SK-N-SH treated with all-trans-retinoic acid at 6 μM for 48 hours (cell line): ENCODE measurements around the gene CYP2U1.

Experiments used
- ATAC-seq: fragments of 200-7000 bp; cut with Tn5 transposase; 3 replicates; pipeline ENCODE4 v1.9.1; 2020; ENCODE audit warnings: mild to moderate bottlenecking, moderate library complexity
- ARNTL ChIP-seq: fragments of 450-650 bp; formaldehyde crosslinking; IDR thresholded peaks from 2 replicates; pipeline ENCODE4 v1.5.0; 2020; ENCODE audit warnings: low read depth, mild to moderate bottlenecking, moderate library complexity, borderline replicate concordance
- BACH2 ChIP-seq: fragments of 250-450 bp; sonication (Bioruptor Pico); IDR thresholded peaks from 2 replicates; pipeline ENCODE4 v1.9.0; 2021; ENCODE audit warnings: mild to moderate bottlenecking, borderline replicate concordance
- CREB5 ChIP-seq: fragments of 250-450 bp; sonication (Bioruptor Pico); IDR thresholded peaks from 2 replicates; pipeline ENCODE4 v1.5.1; 2020; ENCODE audit warnings: low read depth, mild to moderate bottlenecking, moderate library complexity
- CSDC2 ChIP-seq: fragments of 250-450 bp; sonication (Bioruptor Pico); IDR thresholded peaks from 2 replicates; pipeline ENCODE4 v1.5.0; 2020; ENCODE audit warnings: mild to moderate bottlenecking, moderate library complexity
- CSRNP3 ChIP-seq: fragments of 250-450 bp; sonication (Bioruptor Pico); IDR thresholded peaks from 2 replicates; pipeline ENCODE4 v1.5.1; 2021; ENCODE audit warnings: mild to moderate bottlenecking, moderate library complexity
- ESRRG ChIP-seq: fragments of 250-450 bp; sonication (Bioruptor Pico); IDR thresholded peaks from 2 replicates; pipeline ENCODE4 v1.6.1; 2021; ENCODE audit warnings: mild to moderate bottlenecking
- GLIS3 ChIP-seq: fragments of 250-450 bp; sonication (Bioruptor Pico); IDR thresholded peaks from 2 replicates; pipeline ENCODE4 v1.5.0; 2020; ENCODE audit warnings: mild to moderate bottlenecking, moderate library complexity
- ISL1 ChIP-seq: fragments of 250-450 bp; sonication (Bioruptor Pico); IDR thresholded peaks from 2 replicates; pipeline ENCODE4 v2.1.2; 2022; ENCODE audit warnings: mild to moderate bottlenecking, moderate library complexity
- OSR1 ChIP-seq: fragments of 250-450 bp; sonication (Bioruptor Pico); IDR thresholded peaks from 2 replicates; pipeline ENCODE4 v1.8.0; 2022; ENCODE audit warnings: moderate library complexity, mild to moderate bottlenecking, inconsistent platforms
- PATZ1 ChIP-seq: fragments of 250-450 bp; sonication (Bioruptor Pico); IDR thresholded peaks from 2 replicates; pipeline ENCODE4 v1.8.0; 2020; ENCODE audit warnings: mild to moderate bottlenecking, moderate library complexity, borderline replicate concordance
- POU6F1 ChIP-seq: fragments of 250-450 bp; sonication (Bioruptor Pico); IDR thresholded peaks from 2 replicates; pipeline ENCODE4 v1.8.0; 2021; ENCODE audit warnings: low read depth, mild to moderate bottlenecking, moderate library complexity, borderline replicate concordance
- RARB ChIP-seq: fragments of 250-450 bp; sonication (Bioruptor Pico); IDR thresholded peaks from 2 replicates; pipeline ENCODE4 v1.8.0; 2021; ENCODE audit warnings: mild to moderate bottlenecking, moderate library complexity
- SNAI2 ChIP-seq: fragments of 250-450 bp; sonication (Bioruptor Pico); IDR thresholded peaks from 2 replicates; pipeline ENCODE4 v1.5.0; 2020; ENCODE audit warnings: mild to moderate bottlenecking, moderate library complexity
- TCF4 ChIP-seq: fragments of 250-450 bp; sonication (Bioruptor Pico); IDR thresholded peaks from 2 replicates; pipeline ENCODE4 v1.8.0; 2021; ENCODE audit warnings: mild to moderate bottlenecking, moderate library complexity, borderline replicate concordance
- TOX ChIP-seq: fragments of 250-450 bp; sonication (Bioruptor Pico); IDR thresholded peaks from 2 replicates; pipeline ENCODE4 v1.8.0; 2021; ENCODE audit warnings: mild to moderate bottlenecking, moderate library complexity, borderline replicate concordance
- ZC3H10 ChIP-seq: fragments of 250-450 bp; sonication (Bioruptor Pico); IDR thresholded peaks from 2 replicates; pipeline ENCODE4 v1.5.1; 2021; ENCODE audit warnings: mild to moderate bottlenecking, moderate library complexity
- ZFP3 ChIP-seq: fragments of 250-450 bp; sonication (Bioruptor Pico); IDR thresholded peaks from 2 replicates; pipeline ENCODE4 v1.5.0; 2020; ENCODE audit warnings: mild to moderate bottlenecking, moderate library complexity
- ZFP30 ChIP-seq: fragments of 450-650 bp; formaldehyde crosslinking; IDR thresholded peaks from 2 replicates; pipeline ENCODE4 v1.5.0; 2022; ENCODE audit warnings: mild to moderate bottlenecking, moderate library complexity
- ZNF70 ChIP-seq: fragments of 450-650 bp; formaldehyde crosslinking; IDR thresholded peaks from 2 replicates; pipeline ENCODE4 v1.5.0; 2020; ENCODE audit warnings: mild to moderate bottlenecking, moderate library complexity
- ZNF8 ChIP-seq: fragments of 450-650 bp; formaldehyde crosslinking; IDR thresholded peaks from 2 replicates; pipeline ENCODE4 v1.5.0; 2020; ENCODE audit warnings: mild to moderate bottlenecking, moderate library complexity

The CYP2U1 gene

GRCh38 chr4:107893171-107894137, 37.9 kb upstream of the CYP2U1 start:
- TF ChIP-seq BACH2 (CRISPR knock-in tag), result no peak
- no peak for TF ChIP-seq CREB5 (CRISPR knock-in tag)
- TF ChIP-seq ZFP30 (CRISPR knock-in tag), result no peak
- TF ChIP-seq, all 23 proteins: peak for 0
- no peak for ATAC-seq

GRCh38 chr4:107894138-107894603, 37.2 kb upstream of the CYP2U1 start:
- TF ChIP-seq PATZ1 (CRISPR knock-in tag), result no peak
- no peak for TF ChIP-seq ZC3H10 (CRISPR knock-in tag)
- TF ChIP-seq ZNF70 (CRISPR knock-in tag), result no peak
- TF ChIP-seq ESRRG (CRISPR knock-in tag), result no peak
- no peak for TF ChIP-seq CSDC2 (CRISPR knock-in tag)
- no peak for TF ChIP-seq OSR1
- TF ChIP-seq POU6F1 (CRISPR knock-in tag), result no peak
- TF ChIP-seq ISL1 (CRISPR knock-in tag), result no peak
- no peak for TF ChIP-seq ARNTL
- TF ChIP-seq ZFP30 (CRISPR knock-in tag), result no peak
- no peak for TF ChIP-seq BACH2 (CRISPR knock-in tag)
- TF ChIP-seq ZFP3, result no peak
- no peak for TF ChIP-seq TOX (CRISPR knock-in tag)
- ATAC-seq, result no peak

GRCh38 chr4:107896158-107896645, 35.1 kb upstream of the CYP2U1 start:
- ATAC-seq, result peak; percentile 30; the same call in 2 of the 3 replicates
- TF ChIP-seq PATZ1 (CRISPR knock-in tag), result no peak
- TF ChIP-seq SNAI2 (CRISPR knock-in tag), result no peak
- no peak for TF ChIP-seq RARB
- no peak for TF ChIP-seq OSR1
- TF ChIP-seq TCF4 (CRISPR knock-in tag), result no peak
- TF ChIP-seq CSRNP3 (CRISPR knock-in tag), result no peak
- TF ChIP-seq ZFP30 (CRISPR knock-in tag), result no peak
- no peak for TF ChIP-seq ZNF8 (CRISPR knock-in tag)
- no peak for TF ChIP-seq CREB5 (CRISPR knock-in tag)
- TF ChIP-seq ARNTL, result no peak
- TF ChIP-seq BACH2 (CRISPR knock-in tag), result no peak
- TF ChIP-seq ZFP3, result no peak
- no peak for TF ChIP-seq GLIS3 (CRISPR knock-in tag)
- no peak for TF ChIP-seq CSDC2 (CRISPR knock-in tag)
- TF ChIP-seq ESRRG (CRISPR knock-in tag), result no peak
